WTC11 (cell line): Measurements from ENCODE around the gene NSL1. TPM values are rescaled to one million over a fixed set of nuclear protein-coding genes. Genes with fewer than 3 reads are reported as not detected.

Experiments used
- ATAC-seq: fragments of 200-7000 bp; cut with Tn5 transposase; 2 replicates; pipeline ENCODE4 v1.10.0; 2021; ENCODE audit warnings: mild to moderate bottlenecking, moderate library complexity
- CTCF ChIA-PET: fragments of 300-600 bp; sonication (Branson Sonifier 250); formaldehyde crosslinking; loops from one replicate; lab custom pipeline; 2021; ENCODE audit warnings: antibody characterized with exemption; lab: Charles Lee
- POLR2A ChIA-PET: fragments of 350-600 bp; sonication (Branson Sonifier 250); formaldehyde crosslinking; loops from one replicate; lab custom pipeline; 2021; ENCODE audit warnings: antibody characterized with exemption; lab: Charles Lee
- DNase-seq: peaks from one replicate; pipeline ENCODE4 v3.0.0; 2021; ENCODE audit warnings: low spot score
- H3K27ac Mint-ChIP-seq: 2 replicates; pipeline ENCODE4 v1.8.0; 2021; ENCODE audit warnings: mixed read lengths
- H3K27me3 Mint-ChIP-seq: 2 replicates; pipeline ENCODE4 v1.8.0; 2021; ENCODE audit warnings: low read depth, mild to moderate bottlenecking, moderate library complexity, mixed read lengths
- H3K36me3 Mint-ChIP-seq: 2 replicates; pipeline ENCODE4 v1.8.0; 2021; ENCODE audit warnings: mixed read lengths
- H3K4me1 Mint-ChIP-seq: 2 replicates; pipeline ENCODE4 v1.8.0; 2022; ENCODE audit warnings: mixed read lengths
- H3K4me3 Mint-ChIP-seq: 2 replicates; pipeline ENCODE4 v1.8.0; 2021; ENCODE audit warnings: mild to moderate bottlenecking, moderate library complexity, mixed read lengths
- H3K9me3 Mint-ChIP-seq: 2 replicates; pipeline ENCODE4 v1.8.0; 2021; ENCODE audit warnings: mixed read lengths
- ARID4B ChIP-seq: sonication (generic); formaldehyde crosslinking; IDR thresholded peaks from 2 replicates; pipeline ENCODE4 v1.8.0; 2023; ENCODE audit warnings: missing genetic modification reagents, mild to moderate bottlenecking, borderline replicate concordance
- ELF4 ChIP-seq: sonication (generic); formaldehyde crosslinking; IDR thresholded peaks from 2 replicates; pipeline ENCODE4 v1.8.1; 2022; ENCODE audit warnings: low read depth, mild to moderate bottlenecking, moderate library complexity, missing genetic modification reagents
- FOXP1 ChIP-seq: sonication (generic); formaldehyde crosslinking; IDR thresholded peaks from 2 replicates; pipeline ENCODE4 v1.8.0; 2022; ENCODE audit warnings: missing genetic modification reagents, mild to moderate bottlenecking, moderate library complexity, borderline replicate concordance
- FOXP4 ChIP-seq: sonication (generic); formaldehyde crosslinking; IDR thresholded peaks from 2 replicates; pipeline ENCODE4 v1.8.0; 2022; ENCODE audit warnings: mild to moderate bottlenecking, missing genetic modification reagents
- GABPB1 ChIP-seq: sonication (generic); formaldehyde crosslinking; IDR thresholded peaks from 2 replicates; pipeline ENCODE4 v1.8.1; 2023; ENCODE audit warnings: mild to moderate bottlenecking, missing genetic modification reagents
- GTF2I ChIP-seq: fragments of 250-450 bp; sonication (Bioruptor Pico); conservative IDR thresholded peaks from 2 replicates; pipeline ENCODE4 v1.4.0; 2021; ENCODE audit warnings: mild to moderate bottlenecking
- KAT7 ChIP-seq: sonication (generic); formaldehyde crosslinking; IDR thresholded peaks from 2 replicates; pipeline ENCODE4 v1.8.1; 2023; ENCODE audit warnings: missing genetic modification reagents, mild to moderate bottlenecking, borderline replicate concordance
- NR2C2 ChIP-seq: sonication (generic); formaldehyde crosslinking; IDR thresholded peaks from 2 replicates; pipeline ENCODE4 v1.8.0; 2022; ENCODE audit warnings: mild to moderate bottlenecking, missing genetic modification reagents
- RELA ChIP-seq: sonication (generic); formaldehyde crosslinking; IDR thresholded peaks from 2 replicates; pipeline ENCODE4 v1.8.1; 2022; ENCODE audit warnings: missing genetic modification reagents, mild to moderate bottlenecking, borderline replicate concordance
- SP1 ChIP-seq: sonication (generic); formaldehyde crosslinking; conservative IDR thresholded peaks from 2 replicates; pipeline ENCODE4 v1.8.1; 2022; ENCODE audit warnings: missing genetic modification reagents
- TCF7 ChIP-seq: sonication (generic); formaldehyde crosslinking; IDR thresholded peaks from 2 replicates; pipeline ENCODE4 v1.8.0; 2022; ENCODE audit warnings: mild to moderate bottlenecking, low read depth, missing genetic modification reagents, moderate library complexity
- TEAD4 ChIP-seq: sonication (generic); formaldehyde crosslinking; IDR thresholded peaks from 2 replicates; pipeline ENCODE4 v1.8.0; 2022; ENCODE audit warnings: mild to moderate bottlenecking, missing genetic modification reagents
- USF2 ChIP-seq: sonication (generic); formaldehyde crosslinking; IDR thresholded peaks from 2 replicates; pipeline ENCODE4 v1.8.1; 2023; ENCODE audit warnings: mild to moderate bottlenecking, missing genetic modification reagents, moderate library complexity
- ZNF219 ChIP-seq: sonication (generic); formaldehyde crosslinking; IDR thresholded peaks from 2 replicates; pipeline ENCODE4 v1.8.0; 2023; ENCODE audit warnings: missing genetic modification reagents, mild to moderate bottlenecking, borderline replicate concordance
- ZNF232 ChIP-seq: sonication (generic); formaldehyde crosslinking; IDR thresholded peaks from 2 replicates; pipeline ENCODE4 v1.8.0; 2022; ENCODE audit warnings: mild to moderate bottlenecking, missing genetic modification reagents
- ZNF396 ChIP-seq: fragments of 250-450 bp; sonication (Bioruptor Pico); IDR thresholded peaks from 2 replicates; pipeline ENCODE4 v1.8.0; 2021; ENCODE audit warnings: mild to moderate bottlenecking, moderate library complexity, borderline replicate concordance
- ZNF512 ChIP-seq: sonication (generic); formaldehyde crosslinking; IDR thresholded peaks from 2 replicates; pipeline ENCODE4 v1.8.1; 2022; ENCODE audit warnings: missing genetic modification reagents, borderline replicate concordance
- total RNA-seq: library from RNA; stranded (reverse); gene quantifications from 3 replicates; pipeline ENCODE4 v1.2.3, GENCODE V29; 2021

NSL1 gene
- total RNA-seq, 1 experiment from 2014 or later: 55.7 TPM

GRCh38 chr1:212683357-212683722, 108.2 kb downstream of the NSL1 start:
- no peak overlapping the region for H3K27ac Mint-ChIP-seq
- no peak; the same call in 1 of the 2 replicates for ATAC-seq
- no peaks in the 10 kb centered on the region for H3K9me3 Mint-ChIP-seq
- no peak overlapping the region for H3K4me3 Mint-ChIP-seq
- peaks cover 1% of the 10 kb centered on the region; the same call in 1 of the 2 replicates for H3K27me3 Mint-ChIP-seq
- H3K36me3 Mint-ChIP-seq: no peaks in the 10 kb centered on the region
- no peak for DNase-seq
- ChIA-PET POLR2A (no interaction called here), CTCF (interaction anchor here (1.0 kb wide), 1 partner anchor 15 kb away, joined by 3 read pairs; no protein-coding TSS in a partner anchor)
- TF ChIP-seq KAT7 (CRISPR knock-in tag) (no peak), ZNF219 (CRISPR knock-in tag) (no peak), NR2C2 (CRISPR knock-in tag) (no peak), ELF4 (CRISPR knock-in tag) (no peak), GABPB1 (CRISPR knock-in tag) (peak; percentile 49; the same call in 1 of the 2 replicates), FOXP4 (CRISPR knock-in tag) (no peak), GTF2I (CRISPR knock-in tag) (no peak), ZNF232 (CRISPR knock-in tag) (no peak)
- peaks cover 15% of the 10 kb centered on the region for H3K4me1 Mint-ChIP-seq

GRCh38 chr1:212680680-212681389, 110.7 kb downstream of the NSL1 start:
- no peaks in the 10 kb centered on the region for H3K36me3 Mint-ChIP-seq
- no peak for ATAC-seq
- POLR2A ChIA-PET: interaction anchor here (0.8 kb wide), 1 partner anchor 122 kb away, joined by 3 read pairs; no protein-coding TSS in a partner anchor

More at GRCh38 chr1:212680680-212681389, 110.7 kb downstream of the NSL1 start:
- CTCF ChIA-PET: interaction anchor here (4.9 kb wide), 1 partner anchor 16 kb away, joined by 44 read pairs; no protein-coding TSS in a partner anchor
- Mint-ChIP-seq H3K9me3 (no peaks in the 10 kb centered on the region), H3K4me1 (peaks cover 11% of the 10 kb centered on the region), H3K27me3 (peaks cover 5% of the 10 kb centered on the region; the same call in 1 of the 2 replicates), H3K27ac (no peak overlapping the region), H3K4me3 (no peak overlapping the region)
- DNase-seq: no peak
- TF ChIP-seq SP1 (CRISPR knock-in tag) (no peak), ZNF512 (CRISPR knock-in tag) (no peak), TCF7 (CRISPR knock-in tag) (no peak), RELA (CRISPR knock-in tag) (no peak), TEAD4 (CRISPR knock-in tag) (no peak), ZNF219 (CRISPR knock-in tag) (no peak), USF2 (CRISPR knock-in tag) (no peak), NR2C2 (CRISPR knock-in tag) (no peak), ARID4B (no peak), FOXP1 (CRISPR knock-in tag) (no peak), ZNF396 (CRISPR knock-in tag) (no peak)
